Astrocyte (in vitro differentiated cells and primary cell): Measurements from ENCODE around the gene ZP1. TPM values are rescaled to one million over a fixed set of nuclear protein-coding genes. Genes with fewer than 3 reads are reported as not detected.

Experiments used
- DNase-seq: peaks from one replicate; pipeline ENCODE4 v3.0.0-alpha.2; 2010; ENCODE audit warnings: low read depth
- FAIRE-seq: peaks from 2 replicates; lab custom pipeline; 2011; peaks lifted over from hg19 to GRCh38; lab: Jason Lieb, UNC
- H2AFZ ChIP-seq: 2 replicates; pipeline ENCODE4 v1.6.0; 2012; ENCODE audit warnings: low read depth, low read length, inconsistent platforms
- H3K27ac ChIP-seq: 2 replicates; pipeline ENCODE4 v1.5.1; 2011; ENCODE audit warnings: low read depth, low read length, inconsistent platforms
- H3K27me3 ChIP-seq: 2 replicates; pipeline ENCODE4 v1.6.0; 2011; ENCODE audit warnings: low read length, inconsistent platforms; ENCODE audit not compliant: insufficient read depth
- H3K36me3 ChIP-seq: 2 replicates; pipeline ENCODE4 v1.5.1; 2011; ENCODE audit warnings: low read length, inconsistent platforms; ENCODE audit not compliant: insufficient read depth
- H3K4me1 ChIP-seq: 2 replicates; pipeline ENCODE4 v1.5.1; 2011; ENCODE audit warnings: low read length, inconsistent platforms; ENCODE audit not compliant: insufficient read depth
- H3K4me2 ChIP-seq: 2 replicates; pipeline ENCODE4 v1.6.0; 2012; ENCODE audit warnings: low read length, inconsistent platforms
- H3K4me3 ChIP-seq: 2 replicates; pipeline ENCODE4 v1.5.1; 2011; ENCODE audit warnings: low read depth, mild to moderate bottlenecking, low read length, inconsistent platforms; ENCODE audit not compliant: insufficient read depth
- H3K79me2 ChIP-seq: 2 replicates; pipeline ENCODE4 v1.6.0; 2012; ENCODE audit warnings: mild to moderate bottlenecking, low read length, inconsistent platforms; ENCODE audit not compliant: insufficient read depth
- H3K9ac ChIP-seq: 2 replicates; pipeline ENCODE4 v1.6.0; 2012; ENCODE audit warnings: mild to moderate bottlenecking, low read length, inconsistent platforms
- H3K9me3 ChIP-seq: 2 replicates; pipeline ENCODE4 v1.5.1; 2012; ENCODE audit warnings: low read depth, mild to moderate bottlenecking, low read length, inconsistent platforms; ENCODE audit not compliant: insufficient read depth
- H4K20me1 ChIP-seq: 2 replicates; pipeline ENCODE4 v1.6.0; 2012; ENCODE audit warnings: low read length, inconsistent platforms; ENCODE audit not compliant: insufficient read depth
- H3K27ac Mint-ChIP-seq: one replicate; pipeline ENCODE4 v1.8.0; 2021; ENCODE audit warnings: mild to moderate bottlenecking, mixed read lengths; ENCODE audit not compliant: unreplicated experiment
- H3K27me3 Mint-ChIP-seq: one replicate; pipeline ENCODE4 v1.8.0; 2021; ENCODE audit warnings: low read depth, mixed read lengths; ENCODE audit not compliant: unreplicated experiment
- H3K36me3 Mint-ChIP-seq: one replicate; pipeline ENCODE4 v1.8.0; 2021; ENCODE audit warnings: low read depth, mixed read lengths; ENCODE audit not compliant: unreplicated experiment
- H3K4me1 Mint-ChIP-seq: one replicate; pipeline ENCODE4 v1.8.0; 2021; ENCODE audit warnings: low read depth, mixed read lengths; ENCODE audit not compliant: unreplicated experiment
- H3K4me3 Mint-ChIP-seq: one replicate; pipeline ENCODE4 v1.8.0; 2021; ENCODE audit warnings: mild to moderate bottlenecking, moderate library complexity, mixed read lengths; ENCODE audit not compliant: unreplicated experiment
- H3K9me3 Mint-ChIP-seq: one replicate; pipeline ENCODE4 v1.8.0; 2021; ENCODE audit warnings: mild to moderate bottlenecking, mixed read lengths; ENCODE audit not compliant: unreplicated experiment
- CTCF ChIP-seq: IDR thresholded peaks from 2 replicates; pipeline ENCODE4 v1.5.1; 2011; ENCODE audit warnings: low read depth, mild to moderate bottlenecking, inconsistent platforms, low read length, moderate library complexity; ENCODE audit not compliant: insufficient read depth
- EZH2 ChIP-seq: IDR thresholded peaks from 2 replicates; pipeline ENCODE4 v1.6.1; 2012; ENCODE audit warnings: mild to moderate bottlenecking, low read length, inconsistent platforms; ENCODE audit not compliant: insufficient read depth
- total RNA-seq: library from RNA; stranded (reverse); gene quantifications from 2 replicates; pipeline ENCODE4 v1.2.1, GENCODE V29; 2021

The ZP1 gene
- total RNA-seq, 1 donor from 2014 or later = not detected

DNA sequence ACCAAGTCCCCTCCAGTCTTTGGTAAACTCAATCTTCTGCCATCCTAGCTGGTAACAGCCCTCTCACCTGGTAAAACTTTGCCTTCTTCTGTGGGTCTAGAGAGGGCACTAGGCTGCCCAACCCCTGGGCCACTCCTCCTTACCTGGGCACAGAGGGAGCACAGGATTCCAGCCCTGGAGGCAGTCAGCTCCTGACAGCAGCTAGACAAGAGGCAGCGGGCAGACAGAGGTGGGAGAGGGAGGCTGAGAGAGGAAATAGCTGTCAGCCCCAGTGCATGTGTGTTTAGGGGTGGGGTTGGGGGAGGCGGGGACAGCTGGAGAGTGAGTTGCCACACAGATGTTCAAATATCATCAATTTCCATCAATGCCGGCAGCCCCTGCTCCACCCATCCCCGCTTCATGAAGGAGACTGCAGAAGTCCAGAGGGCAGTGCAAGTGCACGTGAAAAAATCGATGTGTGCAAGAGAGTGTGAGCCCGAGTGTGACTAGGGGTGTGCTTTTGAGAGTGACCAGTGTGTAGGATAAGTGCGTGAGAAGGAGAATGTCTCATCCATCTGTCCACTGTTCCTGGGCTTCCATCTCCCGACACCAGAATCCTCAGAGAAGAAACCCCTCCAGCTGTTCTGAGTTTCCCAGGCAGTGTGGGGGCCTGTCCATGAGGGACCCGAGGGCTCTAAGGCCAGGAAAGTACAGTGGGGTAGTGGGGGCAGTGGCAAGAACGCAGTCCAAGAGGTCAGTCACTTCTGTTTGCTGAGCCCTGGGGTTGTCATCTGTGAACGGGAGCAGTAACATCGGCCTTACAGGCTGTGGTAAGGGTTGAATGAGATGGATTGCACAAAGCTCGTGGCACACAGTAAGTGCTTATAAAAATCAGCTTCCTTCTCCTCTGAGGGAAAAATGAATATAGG, 11.4 kb upstream of the ZP1 start, which contains the start of gene PTGDR2:
TSS of gene PTGDR2 (minus strand) at position 225 of the 908 bp plus-strand sequence. CDS start 2,228 bp downstream, outside the sequence.
- no peak within 1 kb of the TSS for H3K27ac ChIP-seq
- H3K4me1 ChIP-seq = peaks cover 6% of the 10 kb centered on the region
- no peak within 1 kb of the TSS for H3K4me2 ChIP-seq
- H3K9ac ChIP-seq = no peak within 1 kb of the TSS
- Mint-ChIP-seq H3K9me3 (no peaks in the 10 kb centered on the region), H3K4me3 (no peak within 1 kb of the TSS), H3K27me3 (peaks cover 4% of the 10 kb centered on the region), H3K27ac (no peak within 1 kb of the TSS), H3K4me1 (peaks cover 4% of the 10 kb centered on the region), H3K36me3 (peaks cover 9% of the 10 kb centered on the region)
- no peaks in the 10 kb centered on the region for H3K79me2 ChIP-seq
- H3K4me3 ChIP-seq = no peak within 1 kb of the TSS
- H4K20me1 ChIP-seq = no peaks in the 10 kb centered on the region
- H3K9me3 ChIP-seq = no peaks in the 10 kb centered on the region
- no peak for FAIRE-seq
- H3K27me3 ChIP-seq = no peaks in the 10 kb centered on the region
- no peak for DNase-seq
- H2AFZ ChIP-seq = no peak within 1 kb of the TSS
- peaks cover 3% of the 10 kb centered on the region for H3K36me3 ChIP-seq
- TF ChIP-seq EZH2 (no peak), CTCF (no peak)

GRCh38 chr11:60857378-60858232, 9.7 kb upstream of the ZP1 start:
- peaks cover 6% of the 10 kb centered on the region for H3K27me3 Mint-ChIP-seq
- H3K36me3 Mint-ChIP-seq = no peaks in the 10 kb centered on the region
- no peak overlapping the region for H3K4me3 Mint-ChIP-seq
- no peaks in the 10 kb centered on the region for H3K36me3 ChIP-seq
- H3K27ac ChIP-seq = no peak overlapping the region
- no peaks in the 10 kb centered on the region for H3K79me2 ChIP-seq
- FAIRE-seq (no peak), DNase-seq (no peak)
- no peaks in the 10 kb centered on the region for H4K20me1 ChIP-seq
- H3K9me3 ChIP-seq = no peaks in the 10 kb centered on the region
- no peak overlapping the region for H3K4me3 ChIP-seq
- no peak overlapping the region for H2AFZ ChIP-seq
- H3K9ac ChIP-seq = no peak overlapping the region
- TF ChIP-seq CTCF (no peak), EZH2 (no peak)
- H3K27ac Mint-ChIP-seq = no peak overlapping the region
- no peak overlapping the region for H3K4me2 ChIP-seq
- no peaks in the 10 kb centered on the region for H3K27me3 ChIP-seq
- H3K9me3 Mint-ChIP-seq = no peaks in the 10 kb centered on the region
- peaks cover 4% of the 10 kb centered on the region for H3K4me1 Mint-ChIP-seq
- H3K4me1 ChIP-seq = peaks cover 6% of the 10 kb centered on the region
